GM18498 (cell line): ENCODE data around the gene PRTG.

Experiments used
- ATAC-seq: cut with Tn5 transposase; IDR thresholded peaks from one replicate; pipeline ENCODE4 v1.9.1; 2021; ENCODE audit warnings: mild to moderate bottlenecking, moderate library complexity; ENCODE audit not compliant: unreplicated experiment

The PRTG gene

DNA sequence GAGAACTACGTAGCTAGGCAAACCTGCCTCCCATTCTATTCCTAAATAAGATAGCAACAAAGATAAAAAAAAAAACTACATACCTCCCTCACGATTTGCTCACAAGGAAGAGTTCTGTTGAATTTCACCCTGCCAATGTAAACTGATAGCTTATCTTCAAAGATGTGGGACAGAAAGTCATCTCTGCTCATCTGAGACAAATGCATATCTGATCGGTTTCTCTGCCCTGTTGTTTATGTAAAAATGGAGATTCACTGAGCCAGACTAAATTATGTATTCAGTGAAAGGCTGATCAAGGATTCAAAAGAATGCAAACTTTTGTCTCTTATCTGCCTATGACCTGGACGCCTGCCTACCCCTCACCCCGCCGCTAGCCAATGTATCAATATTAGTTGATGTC, 166.0 kb downstream of the PRTG start:
- no peak for ATAC-seq

DNA sequence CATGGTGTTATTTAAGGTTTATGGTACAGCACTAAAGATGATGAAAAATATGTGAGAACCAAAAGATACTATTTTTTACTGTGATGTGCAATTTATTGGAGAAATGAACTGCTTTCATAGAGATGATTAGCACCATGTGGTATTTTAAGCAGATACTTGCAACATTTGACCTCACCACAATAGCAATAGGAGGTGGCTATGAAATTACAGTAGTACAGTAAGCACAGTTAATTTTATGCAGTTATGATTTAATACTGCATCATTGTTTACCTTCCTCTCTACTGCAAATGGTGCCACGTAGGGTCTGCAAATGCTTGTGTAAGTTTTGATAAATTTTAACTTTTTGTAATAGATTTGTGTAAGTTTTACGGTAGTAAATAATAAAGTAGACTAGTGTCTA, 168.9 kb downstream of the PRTG start:
- no peak for ATAC-seq

DNA sequence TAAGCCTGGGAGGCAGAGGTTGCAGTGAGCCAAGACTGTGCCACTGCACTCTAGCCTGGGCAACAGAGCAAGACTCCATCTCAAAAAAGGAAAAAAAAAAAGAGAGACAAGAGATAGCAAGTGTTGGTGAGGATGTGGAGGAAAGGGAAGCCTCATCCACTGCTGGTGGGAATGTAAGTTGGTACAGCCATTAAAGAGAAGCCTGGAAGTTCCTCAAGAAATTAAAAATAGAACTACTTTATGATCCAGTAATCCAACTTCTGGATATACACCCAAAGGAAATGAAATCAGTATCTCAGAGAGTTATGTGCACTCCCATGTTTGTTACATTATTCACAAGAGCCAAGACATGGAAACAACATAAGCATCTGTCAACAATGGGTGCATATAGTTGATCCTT, 169.7 kb downstream of the PRTG start:
- no peak for ATAC-seq

DNA sequence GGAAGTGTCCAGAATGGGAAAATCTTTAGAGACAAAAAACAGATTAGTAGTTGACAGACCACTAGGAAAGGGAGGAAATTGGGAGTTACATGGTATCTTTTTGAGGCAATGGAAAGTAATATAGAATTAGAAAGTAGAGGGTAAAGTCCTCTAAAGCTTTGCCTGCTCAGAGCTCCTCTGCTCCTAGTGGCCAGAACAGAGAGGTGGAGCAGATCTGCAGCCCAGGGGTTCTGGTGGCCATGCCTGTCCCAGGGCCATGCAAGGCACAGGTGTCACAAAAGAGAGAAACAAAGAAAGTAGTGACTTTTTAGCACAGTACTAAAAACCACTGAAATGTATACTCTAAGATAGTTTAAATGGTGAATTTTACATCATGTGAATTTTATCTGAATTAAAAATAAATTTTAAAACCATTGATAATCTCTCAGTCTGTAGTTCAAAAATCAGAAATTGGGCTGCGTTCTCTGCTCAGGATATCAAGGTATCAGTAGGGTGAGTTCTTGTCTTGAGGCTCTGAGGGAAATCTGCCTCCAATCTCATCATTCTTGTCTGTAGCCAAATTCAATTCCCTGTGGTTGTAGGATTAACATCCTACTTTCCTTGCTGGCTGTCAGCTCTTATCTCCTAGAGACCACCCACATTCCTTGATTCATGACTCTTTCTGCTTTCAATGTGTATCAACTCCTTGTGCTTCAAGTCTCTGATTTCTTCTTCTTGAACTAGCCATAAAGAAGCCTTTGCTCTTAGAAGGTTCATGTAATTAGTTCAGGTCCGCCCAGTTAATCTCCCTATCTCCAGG, 178.4 kb downstream of the PRTG start:
- ATAC-seq, result no peak

DNA sequence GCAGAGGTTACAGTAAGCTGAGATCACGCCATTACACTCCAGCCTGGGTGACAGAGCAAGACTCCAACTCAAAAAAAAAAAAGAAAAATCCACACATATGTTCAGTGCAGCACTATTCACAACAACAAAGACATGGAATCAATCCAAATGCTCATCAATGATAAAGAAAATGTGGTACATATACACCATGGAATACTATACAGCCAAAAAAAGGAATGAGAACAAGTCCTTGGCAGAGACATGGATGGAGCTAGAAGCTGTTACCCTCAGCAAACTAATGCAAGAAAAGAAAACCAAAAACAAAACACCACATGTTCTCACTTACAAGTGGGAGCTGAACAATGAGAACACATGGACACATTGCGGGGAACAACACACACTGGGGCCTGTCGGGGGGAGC, 180.4 kb downstream of the PRTG start:
- no peak for ATAC-seq
